Fibroblast of lung (primary cell): ENCODE results near the gene ETNK2.

Source experiments
- EZH2 ChIP-seq: IDR thresholded peaks from 2 replicates; pipeline ENCODE4 v1.5.1; 2012; ENCODE audit warnings: low read length, control low read depth, mild to moderate bottlenecking; ENCODE audit errors: missing control alignments
- TF ChIP-seq, protein P1 (sequence below), 2 donors: IDR thresholded peaks in 1 of 2; conservative IDR thresholded peaks in 1 of 2; 1 replicate in 1 of 2; 2 replicates in 1 of 2; pipeline ENCODE4 v1.5.1; 2011 to 2012; ENCODE audit warnings: low read length in 2 of 2, control low read depth in 1 of 2, inconsistent platforms in 1 of 2, low read depth in 1 of 2, mild to moderate bottlenecking in 1 of 2

DNA sequence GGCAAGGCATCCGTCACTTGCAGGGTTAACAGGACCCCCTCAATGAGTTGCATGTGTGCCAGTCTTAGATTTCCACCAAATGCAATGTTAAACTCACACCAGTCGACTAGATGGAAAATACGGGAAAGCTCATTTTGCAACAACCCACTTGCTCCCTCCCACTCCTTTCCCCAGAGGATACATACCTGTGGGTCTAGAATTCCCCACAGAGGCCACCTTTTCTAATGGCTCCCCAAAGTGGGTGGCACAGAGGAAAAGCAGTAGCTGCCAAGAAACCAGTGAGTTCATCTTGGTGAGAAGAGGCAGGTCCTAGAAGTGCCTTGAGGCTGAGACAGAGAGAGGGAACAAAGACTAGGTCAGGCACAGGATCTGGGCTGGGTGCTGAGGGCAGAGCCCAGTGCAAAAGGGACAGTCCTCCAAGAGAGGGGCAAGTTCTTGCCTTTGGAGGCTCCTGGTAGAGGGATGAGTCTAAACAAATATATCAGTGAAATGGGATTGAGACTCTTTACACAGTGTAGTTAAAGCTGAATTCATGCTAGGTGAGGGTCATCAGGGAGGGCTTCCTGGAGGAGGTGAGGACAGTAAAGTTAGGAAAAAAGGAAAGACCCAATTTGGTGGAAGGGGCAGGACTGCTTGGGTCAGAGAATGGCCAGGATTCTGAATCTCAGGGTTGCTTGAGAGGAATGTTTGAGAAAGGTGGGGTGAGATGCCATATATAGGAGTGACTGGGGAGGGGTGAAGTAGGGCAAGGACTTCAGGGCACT is 40.9 kb upstream of the ETNK2 start:
- TF ChIP-seq, protein P1, sequence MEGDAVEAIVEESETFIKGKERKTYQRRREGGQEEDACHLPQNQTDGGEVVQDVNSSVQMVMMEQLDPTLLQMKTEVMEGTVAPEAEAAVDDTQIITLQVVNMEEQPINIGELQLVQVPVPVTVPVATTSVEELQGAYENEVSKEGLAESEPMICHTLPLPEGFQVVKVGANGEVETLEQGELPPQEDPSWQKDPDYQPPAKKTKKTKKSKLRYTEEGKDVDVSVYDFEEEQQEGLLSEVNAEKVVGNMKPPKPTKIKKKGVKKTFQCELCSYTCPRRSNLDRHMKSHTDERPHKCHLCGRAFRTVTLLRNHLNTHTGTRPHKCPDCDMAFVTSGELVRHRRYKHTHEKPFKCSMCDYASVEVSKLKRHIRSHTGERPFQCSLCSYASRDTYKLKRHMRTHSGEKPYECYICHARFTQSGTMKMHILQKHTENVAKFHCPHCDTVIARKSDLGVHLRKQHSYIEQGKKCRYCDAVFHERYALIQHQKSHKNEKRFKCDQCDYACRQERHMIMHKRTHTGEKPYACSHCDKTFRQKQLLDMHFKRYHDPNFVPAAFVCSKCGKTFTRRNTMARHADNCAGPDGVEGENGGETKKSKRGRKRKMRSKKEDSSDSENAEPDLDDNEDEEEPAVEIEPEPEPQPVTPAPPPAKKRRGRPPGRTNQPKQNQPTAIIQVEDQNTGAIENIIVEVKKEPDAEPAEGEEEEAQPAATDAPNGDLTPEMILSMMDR (conservative IDR thresholded peaks at IDR 0.05 in 1 of 2, IDR thresholded peaks at IDR 0.05 in 1 of 2; ENCODE audit: low read depth in 1 of 2, low read length in 2 of 2) = no peak
- no peak for TF ChIP-seq EZH2
